K562 (cell line): ENCODE results near the gene SPTBN4. TPM values are rescaled to one million over a fixed set of nuclear protein-coding genes. Genes with fewer than 3 reads are reported as not detected.

Source experiments
- DACH1 ChIP-seq: fragments of 450-650 bp; IDR thresholded peaks from 2 replicates; pipeline ENCODE4 v1.6.1; 2018; ENCODE audit not compliant: partially characterized antibody
- FOS ChIP-seq: IDR thresholded peaks from 3 replicates; pipeline ENCODE4 v1.6.1; 2011; ENCODE audit not compliant: insufficient read length; ENCODE audit errors: extremely low read depth
- MTA2 ChIP-seq: fragments of 450-650 bp; IDR thresholded peaks from 2 replicates; pipeline ENCODE4 v1.6.1; 2016; ENCODE audit warnings: low read depth
- NEUROD1 ChIP-seq: fragments of 150-350 bp; IDR thresholded peaks from 2 replicates; pipeline ENCODE4 v1.6.1; 2014; ENCODE audit warnings: borderline replicate concordance, low read length, low read depth; ENCODE audit not compliant: partially characterized antibody
- RBM25 ChIP-seq: fragments of 200-400 bp; formaldehyde crosslinking; IDR thresholded peaks from 2 replicates; pipeline ENCODE4 v1.6.1; 2018; ENCODE audit warnings: low read length, low read depth, moderate library complexity; ENCODE audit not compliant: severe bottlenecking
- SMAD4 ChIP-seq: fragments of 250-450 bp; sonication (Bioruptor Pico); conservative IDR thresholded peaks from 2 replicates; pipeline ENCODE4 v1.8.0; 2021; ENCODE audit warnings: inconsistent platforms, mild to moderate bottlenecking, moderate library complexity
- ZBTB8A ChIP-seq: fragments of 450-650 bp; IDR thresholded peaks from 2 replicates; pipeline ENCODE4 v1.6.1; 2018; ENCODE audit warnings: mild to moderate bottlenecking, moderate library complexity; ENCODE audit not compliant: partially characterized antibody
- ZNF274 ChIP-seq: IDR thresholded peaks from 2 replicates; pipeline ENCODE4 v1.6.1; 2011; ENCODE audit warnings: low read depth, mild to moderate bottlenecking, low read length, moderate library complexity, borderline replicate concordance
- polyA plus RNA-seq, 8 experiments: library from polyadenylated mRNA; depleted of rRNA in 4 of 8; stranded (reverse) in 5 of 8; unstranded in 3 of 8; fragments of >200 nt; fragmentation: Nextera tagmentation in 2 of 8; fragmentation: Illumina TruSeq in 1 of 8; extraction: Ambion mirVana in 2 of 8; extraction: Trizol in 1 of 8; gene quantifications; 2 replicates each; pipeline versions ENCODE4 v1.2.1 to v1.2.3, GENCODE V29; 2011 to 2014; ENCODE audit warnings: inconsistent platforms in 1 of 8, missing spikeins in 1 of 8
- total RNA-seq, 7 experiments: library from RNA; depleted of rRNA in 6 of 7; stranded (reverse); fragments of >200 nt in 6 of 7; fragmentation: Illumina TruSeq in 2 of 7; extraction: Trizol in 2 of 7; gene quantifications; 2 replicates each; pipeline versions ENCODE4 v1.2.1 to v1.2.3, GENCODE V29; 2011 to 2021; ENCODE audit warnings: low replicate concordance in 1 of 7
- TF ChIP-seq, protein P1 (sequence below): conservative IDR thresholded peaks from 2 replicates; pipeline ENCODE4 v1.6.1; 2011; ENCODE audit warnings: low read depth, mild to moderate bottlenecking, low read length; ENCODE audit not compliant: control insufficient read depth
- TF ChIP-seq, protein P2 (sequence below): sonication (generic); formaldehyde crosslinking; IDR thresholded peaks from 2 replicates; pipeline ENCODE4 v1.8.1; 2022; ENCODE audit warnings: missing genetic modification reagents
- TF ChIP-seq, protein P3 (sequence below): sonication (generic); formaldehyde crosslinking; IDR thresholded peaks from 2 replicates; pipeline ENCODE4 v1.8.1; 2023; ENCODE audit warnings: mild to moderate bottlenecking, missing genetic modification reagents

SPTBN4 gene
- total and polyA plus RNA-seq, 9 of the 15 experiments (the other 6 are each of a cell fraction or from before 2014, with no cell fraction given), result 0.01 to 1.5 (median 0.86) TPM

DNA sequence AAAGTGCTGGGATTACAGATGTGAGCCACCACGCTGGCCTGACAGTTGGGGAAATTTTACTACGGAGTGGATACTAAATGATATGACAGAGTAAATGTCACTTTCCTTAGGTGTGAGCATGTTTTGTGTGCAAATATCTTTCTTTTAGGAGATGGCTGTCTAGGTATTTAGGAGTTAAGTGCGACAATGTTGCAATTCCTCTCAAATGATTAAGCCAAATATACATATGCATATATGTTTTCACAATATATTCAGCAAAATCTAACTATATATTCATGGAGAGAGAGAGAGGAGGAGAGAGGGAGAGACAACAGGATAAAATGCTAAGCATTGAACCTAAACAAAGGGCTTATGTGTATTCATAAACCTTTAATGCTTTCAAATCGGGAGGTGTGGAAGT is 17.3 kb upstream of the SPTBN4 start (continued):
- TF ChIP-seq ZBTB8A (no peak), DACH1 (no peak), ZNF274 (no peak), SMAD4 (no peak), MTA2 (no peak), NEUROD1 (no peak), FOS (no peak), RBM25 (no peak)
- TF ChIP-seq, protein P1, sequence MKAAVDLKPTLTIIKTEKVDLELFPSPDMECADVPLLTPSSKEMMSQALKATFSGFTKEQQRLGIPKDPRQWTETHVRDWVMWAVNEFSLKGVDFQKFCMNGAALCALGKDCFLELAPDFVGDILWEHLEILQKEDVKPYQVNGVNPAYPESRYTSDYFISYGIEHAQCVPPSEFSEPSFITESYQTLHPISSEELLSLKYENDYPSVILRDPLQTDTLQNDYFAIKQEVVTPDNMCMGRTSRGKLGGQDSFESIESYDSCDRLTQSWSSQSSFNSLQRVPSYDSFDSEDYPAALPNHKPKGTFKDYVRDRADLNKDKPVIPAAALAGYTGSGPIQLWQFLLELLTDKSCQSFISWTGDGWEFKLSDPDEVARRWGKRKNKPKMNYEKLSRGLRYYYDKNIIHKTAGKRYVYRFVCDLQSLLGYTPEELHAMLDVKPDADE, result no peak
- TF ChIP-seq, protein P2, sequence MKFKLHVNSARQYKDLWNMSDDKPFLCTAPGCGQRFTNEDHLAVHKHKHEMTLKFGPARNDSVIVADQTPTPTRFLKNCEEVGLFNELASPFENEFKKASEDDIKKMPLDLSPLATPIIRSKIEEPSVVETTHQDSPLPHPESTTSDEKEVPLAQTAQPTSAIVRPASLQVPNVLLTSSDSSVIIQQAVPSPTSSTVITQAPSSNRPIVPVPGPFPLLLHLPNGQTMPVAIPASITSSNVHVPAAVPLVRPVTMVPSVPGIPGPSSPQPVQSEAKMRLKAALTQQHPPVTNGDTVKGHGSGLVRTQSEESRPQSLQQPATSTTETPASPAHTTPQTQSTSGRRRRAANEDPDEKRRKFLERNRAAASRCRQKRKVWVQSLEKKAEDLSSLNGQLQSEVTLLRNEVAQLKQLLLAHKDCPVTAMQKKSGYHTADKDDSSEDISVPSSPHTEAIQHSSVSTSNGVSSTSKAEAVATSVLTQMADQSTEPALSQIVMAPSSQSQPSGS (CRISPR knock-in tag), result no peak
- TF ChIP-seq, protein P3, sequence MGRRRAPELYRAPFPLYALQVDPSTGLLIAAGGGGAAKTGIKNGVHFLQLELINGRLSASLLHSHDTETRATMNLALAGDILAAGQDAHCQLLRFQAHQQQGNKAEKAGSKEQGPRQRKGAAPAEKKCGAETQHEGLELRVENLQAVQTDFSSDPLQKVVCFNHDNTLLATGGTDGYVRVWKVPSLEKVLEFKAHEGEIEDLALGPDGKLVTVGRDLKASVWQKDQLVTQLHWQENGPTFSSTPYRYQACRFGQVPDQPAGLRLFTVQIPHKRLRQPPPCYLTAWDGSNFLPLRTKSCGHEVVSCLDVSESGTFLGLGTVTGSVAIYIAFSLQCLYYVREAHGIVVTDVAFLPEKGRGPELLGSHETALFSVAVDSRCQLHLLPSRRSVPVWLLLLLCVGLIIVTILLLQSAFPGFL, result no peak
